GM12864 (cell line): ENCODE measurements around the gene IFNA16.
A peak's percentile ranks its signal among the peaks of the same experiment; 100 is the strongest.
"Not testable (repeated sequence)": the region's sequence is repeated elsewhere in the genome, so short reads cannot be mapped to it uniquely, and the experiment has no call there.

Source experiments
- DNase-seq: peaks from one replicate; pipeline ENCODE4 v3.0.0-alpha.2; 2011; ENCODE audit warnings: low read depth
- H3K4me3 ChIP-seq: 2 replicates; pipeline ENCODE4 v1.5.1; 2011; ENCODE audit warnings: mild to moderate bottlenecking, low read depth, low read length, control low read depth
- CTCF ChIP-seq: IDR thresholded peaks from 2 replicates; pipeline ENCODE4 v1.5.1; 2011; ENCODE audit warnings: low read depth, mild to moderate bottlenecking, moderate library complexity, low read length, control low read depth, inconsistent platforms; ENCODE audit errors: missing control alignments

The IFNA16 gene

GRCh38 chr9:21217211-21217610 is at the start of gene IFNA16:
TSS of gene IFNA16 (minus strand) at chr9:21217311. CDS start at chr9:21217305, 6 bp downstream.
- not testable (repeated sequence) for DNase-seq, H3K4me3 ChIP-seq

GRCh38 chr9:21265421-21266189 is 48.5 kb upstream of the IFNA16 start:
- DNase-seq, result no peak
- no peak overlapping the region for H3K4me3 ChIP-seq
- TF ChIP-seq CTCF, result no peak

- no peak for DNase-seq
- no peak overlapping the region for H3K4me3 ChIP-seq
- no peak for TF ChIP-seq CTCF
These were observed 38.6 kb upstream of the IFNA16 start for GRCh38 chr9:21255538-21256212.

GRCh38 chr9:21252721-21253547 is 35.8 kb upstream of the IFNA16 start:
- TF ChIP-seq CTCF, result peak; percentile 58
- no peak overlapping the region for H3K4me3 ChIP-seq
- no peak for DNase-seq

GRCh38 chr9:21251638-21252037 is 34.5 kb upstream of the IFNA16 start:
- no peak overlapping the region for H3K4me3 ChIP-seq
- DNase-seq, result no peak
- TF ChIP-seq CTCF, result no peak

- no peak overlapping the region for H3K4me3 ChIP-seq
- no peak for DNase-seq
- TF ChIP-seq CTCF, result no peak
These were observed 34.1 kb upstream of the IFNA16 start for GRCh38 chr9:21251190-21251589.

GRCh38 chr9:21244836-21245235 is 27.7 kb upstream of the IFNA16 start:
- no peak overlapping the region for H3K4me3 ChIP-seq
- TF ChIP-seq CTCF, result no peak
- no peak for DNase-seq
